Activated naive CD4-positive, alpha-beta T cell treated with anti-CD3 and anti-CD28 coated beads, Interleukin-2, amount 50 U/mL, for 24 hours (primary cell): ENCODE measurements around the gene ZNF746.

Source experiments
- H3K27ac Mint-ChIP-seq: one replicate; pipeline ENCODE4 v1.8.0; 2021; ENCODE audit warnings: mild to moderate bottlenecking, mixed read lengths
- H3K27me3 Mint-ChIP-seq: one replicate; pipeline ENCODE4 v1.8.0; 2021; ENCODE audit warnings: mixed read lengths
- H3K36me3 Mint-ChIP-seq: one replicate; pipeline ENCODE4 v1.8.0; 2021; ENCODE audit warnings: mixed read lengths
- H3K4me1 Mint-ChIP-seq: one replicate; pipeline ENCODE4 v1.8.0; 2021; ENCODE audit warnings: mixed read lengths
- H3K4me3 Mint-ChIP-seq: one replicate; pipeline ENCODE4 v1.8.0; 2021; ENCODE audit warnings: mild to moderate bottlenecking, mixed read lengths
- H3K9me3 Mint-ChIP-seq: one replicate; pipeline ENCODE4 v1.8.0; 2021; ENCODE audit warnings: mixed read lengths

The ZNF746 gene

DNA sequence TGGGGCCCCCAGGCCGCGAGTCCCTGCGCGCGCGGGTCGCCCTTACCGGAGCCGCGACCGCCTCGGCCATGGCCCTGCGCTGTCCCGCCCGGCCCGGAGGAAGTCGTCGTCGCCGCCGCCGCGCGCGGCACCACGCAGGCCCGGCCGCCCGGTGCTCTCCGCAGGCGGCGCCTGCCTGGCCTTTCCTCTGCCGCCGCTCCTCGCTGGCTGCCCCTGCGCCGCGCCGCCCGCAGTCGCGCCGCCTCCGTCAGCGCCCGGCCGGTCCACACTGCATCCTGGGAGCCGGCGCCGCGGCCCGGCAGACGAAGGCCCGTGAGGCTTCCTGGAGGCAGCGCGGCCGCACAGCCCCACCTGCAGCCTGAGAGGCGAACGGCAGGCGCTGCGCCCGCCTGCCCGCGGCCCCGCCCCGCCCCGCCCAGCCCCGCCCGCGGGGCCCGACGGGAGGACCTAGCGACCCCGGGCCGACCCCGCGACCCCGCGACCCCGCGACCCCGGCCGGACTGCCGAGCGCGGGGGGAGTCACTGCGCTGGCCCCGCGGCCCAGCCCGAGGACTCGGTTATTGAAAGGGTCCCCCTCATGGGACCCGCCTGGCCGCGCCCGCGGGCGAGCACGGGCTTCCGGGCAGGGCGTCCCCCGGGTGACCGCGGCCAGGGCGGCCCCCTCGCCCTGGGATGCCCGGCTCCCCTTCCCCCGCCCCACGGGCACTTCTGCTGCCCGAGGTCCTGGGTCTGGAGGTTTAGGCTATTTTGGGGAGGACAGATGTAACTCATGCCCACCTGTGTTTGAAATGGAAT is at the start of gene ZNF746:
Gene ZNF746, minus strand, starts transcription at position 343 of the 795 bp plus-strand sequence. Its CDS starts 273 bp downstream, at position 70.
- peak within 1 kb of the TSS; percentile 96 for H3K4me3 Mint-ChIP-seq
- no peaks in the 10 kb centered on the region for H3K27me3 Mint-ChIP-seq
- peak within 1 kb of the TSS; percentile 94 for H3K27ac Mint-ChIP-seq
- peaks cover under 1% of the 10 kb centered on the region for H3K36me3 Mint-ChIP-seq
- H3K4me1 Mint-ChIP-seq = peaks cover 37% of the 10 kb centered on the region
- H3K9me3 Mint-ChIP-seq = no peaks in the 10 kb centered on the region

DNA sequence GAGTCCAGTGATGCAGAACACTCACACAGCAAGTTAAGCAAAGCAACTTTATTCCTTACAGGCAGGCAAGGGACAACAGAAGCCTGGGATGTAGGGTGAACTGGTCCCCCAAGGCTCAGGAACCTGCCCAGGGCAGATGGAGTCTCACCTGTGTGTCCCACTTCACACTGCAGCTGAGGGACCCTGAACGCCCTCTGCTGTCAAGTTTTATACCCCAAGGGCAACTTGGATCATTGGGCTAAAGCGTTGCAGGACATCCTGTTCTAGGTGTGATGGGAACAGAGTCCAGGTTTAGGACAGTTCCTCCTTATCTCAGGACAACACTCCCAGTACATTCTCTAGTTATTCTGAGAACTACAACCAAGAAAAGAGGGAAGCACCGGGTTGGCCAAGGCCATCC is 49.5 kb upstream of the ZNF746 start:
- Mint-ChIP-seq H3K36me3 (peaks cover 28% of the 10 kb centered on the region), H3K27ac (no peak overlapping the region), H3K4me3 (no peak overlapping the region), H3K4me1 (peaks cover 4% of the 10 kb centered on the region), H3K27me3 (no peaks in the 10 kb centered on the region), H3K9me3 (no peaks in the 10 kb centered on the region)

DNA sequence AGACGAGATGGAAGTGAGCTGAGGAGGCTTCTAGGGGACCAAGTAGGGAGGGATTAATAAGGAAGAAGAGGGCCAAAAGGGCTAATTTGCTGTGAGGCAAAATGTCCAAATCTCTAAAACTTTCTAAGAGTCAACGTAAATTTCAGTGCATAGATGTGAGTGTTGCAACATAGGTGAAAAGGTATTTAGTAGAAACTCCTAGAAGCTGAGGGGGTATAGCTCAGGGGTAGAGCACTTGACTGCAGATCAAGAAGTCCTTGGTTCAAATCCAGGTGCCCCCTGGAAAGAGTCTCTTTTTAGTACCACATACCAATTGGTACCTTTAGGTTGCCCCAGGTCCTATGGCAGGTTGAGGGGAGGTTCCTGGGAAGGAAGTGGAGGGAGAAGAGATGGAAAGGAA is 48.7 kb upstream of the ZNF746 start:
- H3K27me3 Mint-ChIP-seq = no peaks in the 10 kb centered on the region
- H3K9me3 Mint-ChIP-seq = no peaks in the 10 kb centered on the region
- no peak overlapping the region for H3K4me3 Mint-ChIP-seq
- peaks cover 4% of the 10 kb centered on the region for H3K4me1 Mint-ChIP-seq
- H3K27ac Mint-ChIP-seq = no peak overlapping the region
- H3K36me3 Mint-ChIP-seq = peaks cover 24% of the 10 kb centered on the region

DNA sequence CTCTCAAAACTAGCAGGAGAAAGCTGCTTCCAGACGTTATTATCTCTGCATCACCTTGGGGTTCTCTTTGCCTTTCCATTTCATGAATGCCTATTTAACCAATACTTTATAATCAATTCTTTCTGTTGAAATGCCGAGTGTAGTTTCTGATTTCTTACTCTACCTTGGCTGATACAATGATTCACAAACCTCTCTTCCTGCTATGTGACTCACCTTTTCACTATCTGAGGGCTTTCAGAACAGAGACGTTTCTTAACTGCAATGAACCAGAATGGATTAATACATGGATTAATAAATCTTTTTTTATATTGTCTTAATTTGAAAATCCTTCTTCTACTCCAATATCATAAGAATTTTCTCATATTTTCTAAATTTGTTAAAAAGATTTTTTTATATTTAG is 46.4 kb upstream of the ZNF746 start:
- H3K27me3 Mint-ChIP-seq = no peaks in the 10 kb centered on the region
- peaks cover 4% of the 10 kb centered on the region for H3K4me1 Mint-ChIP-seq
- H3K36me3 Mint-ChIP-seq = peaks cover 19% of the 10 kb centered on the region
- no peak overlapping the region for H3K4me3 Mint-ChIP-seq
- H3K9me3 Mint-ChIP-seq = no peaks in the 10 kb centered on the region
- peak overlapping the region; percentile 10 for H3K27ac Mint-ChIP-seq

DNA sequence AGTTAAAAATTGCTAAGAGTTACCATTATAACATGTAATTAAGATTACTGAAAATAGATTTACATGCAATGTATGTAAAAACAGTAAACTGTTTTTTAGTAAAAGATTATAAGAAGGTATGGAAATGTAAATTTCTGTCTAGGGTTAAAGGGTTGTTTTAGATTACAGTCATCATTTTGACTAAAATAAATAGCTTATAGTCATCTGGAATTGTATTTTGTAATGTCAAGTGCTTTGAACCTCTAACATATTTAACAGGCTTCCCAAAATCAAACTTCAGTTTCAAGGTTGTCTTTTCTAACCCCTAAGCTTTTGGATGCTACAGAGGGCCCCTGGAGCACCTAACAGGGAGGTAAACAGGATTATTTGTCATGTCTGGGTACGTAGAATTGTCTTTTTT is 35.0 kb upstream of the ZNF746 start:
- Mint-ChIP-seq H3K36me3 (peaks cover 5% of the 10 kb centered on the region), H3K27me3 (no peaks in the 10 kb centered on the region), H3K4me1 (peaks cover 11% of the 10 kb centered on the region), H3K27ac (no peak overlapping the region), H3K4me3 (no peak overlapping the region), H3K9me3 (peaks cover 8% of the 10 kb centered on the region)

DNA sequence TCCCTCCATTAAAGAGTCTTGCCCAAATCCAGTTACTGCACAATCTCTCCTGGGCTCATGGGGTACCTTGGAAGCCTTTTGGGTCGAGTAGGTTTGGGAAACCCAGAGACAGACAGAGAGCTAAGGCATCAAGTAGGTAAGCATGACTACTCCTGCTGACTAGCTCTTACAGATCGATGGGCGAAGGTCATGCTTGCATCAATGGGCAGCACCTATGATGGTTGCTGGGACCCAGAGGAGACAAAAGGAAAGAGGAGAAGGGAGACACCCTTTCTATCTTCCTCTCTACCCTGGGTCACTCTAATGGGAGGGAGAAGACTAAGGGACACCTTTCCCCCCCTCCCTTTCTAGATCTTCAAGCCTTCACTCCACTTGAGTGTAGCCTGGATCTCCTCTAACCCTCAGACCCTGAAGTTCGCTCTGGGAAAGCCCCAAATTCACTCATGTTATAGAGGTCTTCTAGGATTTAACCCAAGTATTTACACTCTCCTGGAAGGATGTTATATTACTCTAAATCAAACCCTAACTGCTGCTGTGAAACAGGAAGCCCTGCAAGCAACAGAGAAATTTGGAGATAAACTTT is 31.6 kb upstream of the ZNF746 start:
- H3K4me3 Mint-ChIP-seq = no peak overlapping the region
- H3K27me3 Mint-ChIP-seq = peaks cover 3% of the 10 kb centered on the region
- H3K27ac Mint-ChIP-seq = no peak overlapping the region
- H3K36me3 Mint-ChIP-seq = peaks cover 7% of the 10 kb centered on the region
- peaks cover 14% of the 10 kb centered on the region for H3K9me3 Mint-ChIP-seq
- no peaks in the 10 kb centered on the region for H3K4me1 Mint-ChIP-seq

DNA sequence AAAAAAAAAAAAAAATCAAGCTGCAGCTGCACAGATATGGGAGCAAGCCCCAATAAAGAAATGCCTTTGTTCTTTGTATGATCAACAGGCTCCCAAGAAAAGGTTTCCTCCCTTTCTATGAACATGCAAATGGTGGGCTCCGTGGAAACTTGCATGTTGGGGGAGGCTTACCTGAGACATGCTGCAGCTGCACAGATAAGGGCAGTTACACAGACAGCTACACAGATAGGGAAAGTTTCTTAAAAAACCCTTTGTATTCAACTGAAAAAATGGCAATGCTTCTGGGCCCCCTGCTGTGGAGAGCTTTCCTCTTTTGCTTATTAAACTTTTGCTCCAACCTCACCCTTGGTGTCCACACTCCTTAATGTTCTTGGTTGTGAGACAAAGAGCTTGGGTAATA is 29.8 kb upstream of the ZNF746 start:
- H3K9me3 Mint-ChIP-seq = peaks cover 14% of the 10 kb centered on the region
- H3K27me3 Mint-ChIP-seq = peaks cover 3% of the 10 kb centered on the region
- peaks cover 9% of the 10 kb centered on the region for H3K36me3 Mint-ChIP-seq
- no peaks in the 10 kb centered on the region for H3K4me1 Mint-ChIP-seq
- H3K27ac Mint-ChIP-seq = no peak overlapping the region
- H3K4me3 Mint-ChIP-seq = no peak overlapping the region

DNA sequence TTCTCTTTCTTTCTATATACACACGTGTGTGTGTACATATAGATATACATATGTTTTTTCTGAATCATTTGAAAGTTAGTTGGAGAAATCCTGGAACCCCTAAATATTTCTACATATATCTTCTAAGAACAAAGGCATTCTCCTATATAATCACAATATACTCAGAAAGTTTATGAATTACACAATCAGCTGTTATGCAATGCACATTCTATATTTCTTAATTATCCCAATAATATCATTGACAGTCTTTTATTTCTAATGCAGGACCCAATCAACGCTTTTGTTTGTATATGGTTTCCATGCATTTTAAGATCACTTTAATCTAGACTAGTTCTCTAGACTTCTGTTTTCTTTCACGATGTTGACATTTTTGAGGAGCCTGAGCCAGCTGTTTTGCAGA is 27.7 kb upstream of the ZNF746 start:
- H3K27ac Mint-ChIP-seq = no peak overlapping the region
- no peak overlapping the region for H3K4me3 Mint-ChIP-seq
- peaks cover 3% of the 10 kb centered on the region for H3K27me3 Mint-ChIP-seq
- H3K4me1 Mint-ChIP-seq = no peaks in the 10 kb centered on the region
- peaks cover 14% of the 10 kb centered on the region for H3K9me3 Mint-ChIP-seq
- H3K36me3 Mint-ChIP-seq = peaks cover 9% of the 10 kb centered on the region

DNA sequence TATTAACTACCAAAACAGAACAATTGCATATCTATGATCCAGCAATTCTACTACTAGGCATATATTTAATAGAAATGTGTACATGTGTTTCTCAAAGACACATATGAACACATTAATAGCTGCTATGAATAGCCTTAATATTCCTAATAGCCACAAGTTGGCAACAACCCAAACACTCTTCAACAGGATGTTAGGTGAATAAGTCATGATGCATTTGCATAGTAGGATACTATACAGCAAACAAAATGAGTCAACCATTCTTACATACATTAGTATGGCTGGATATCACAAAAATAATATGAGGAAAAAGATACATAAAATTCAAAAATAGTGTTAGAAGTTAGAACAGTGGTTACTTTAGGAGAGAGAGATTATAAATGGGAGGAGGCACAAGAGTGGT is 26.8 kb upstream of the ZNF746 start:
- Mint-ChIP-seq H3K27ac (no peak overlapping the region), H3K4me3 (peak overlapping the region; percentile 54), H3K27me3 (peaks cover 3% of the 10 kb centered on the region), H3K36me3 (peaks cover 9% of the 10 kb centered on the region), H3K9me3 (peaks cover 14% of the 10 kb centered on the region), H3K4me1 (no peaks in the 10 kb centered on the region)

DNA sequence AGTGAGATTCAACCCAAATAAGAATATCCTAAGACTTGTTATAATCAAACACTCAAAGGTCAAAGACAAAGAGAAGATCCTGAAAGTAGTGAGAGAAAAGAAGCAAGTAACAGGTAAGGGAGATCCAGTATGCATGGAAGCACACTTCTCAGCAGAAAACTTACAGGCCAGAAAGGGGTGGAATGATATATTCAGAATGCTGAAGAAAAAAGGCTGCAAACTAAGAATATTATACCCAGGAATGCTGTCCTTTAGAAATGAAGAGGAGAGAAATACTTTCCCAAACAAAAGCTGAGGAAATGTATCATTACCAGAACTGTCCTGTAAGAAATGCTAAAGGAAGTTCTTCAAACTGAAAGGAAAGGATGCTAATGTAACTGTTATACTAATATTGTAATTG is 12.6 kb upstream of the ZNF746 start:
- Mint-ChIP-seq H3K27ac (no peak overlapping the region), H3K27me3 (no peaks in the 10 kb centered on the region), H3K4me1 (no peaks in the 10 kb centered on the region), H3K9me3 (peaks cover 25% of the 10 kb centered on the region), H3K4me3 (no peak overlapping the region), H3K36me3 (peaks cover 13% of the 10 kb centered on the region)

DNA sequence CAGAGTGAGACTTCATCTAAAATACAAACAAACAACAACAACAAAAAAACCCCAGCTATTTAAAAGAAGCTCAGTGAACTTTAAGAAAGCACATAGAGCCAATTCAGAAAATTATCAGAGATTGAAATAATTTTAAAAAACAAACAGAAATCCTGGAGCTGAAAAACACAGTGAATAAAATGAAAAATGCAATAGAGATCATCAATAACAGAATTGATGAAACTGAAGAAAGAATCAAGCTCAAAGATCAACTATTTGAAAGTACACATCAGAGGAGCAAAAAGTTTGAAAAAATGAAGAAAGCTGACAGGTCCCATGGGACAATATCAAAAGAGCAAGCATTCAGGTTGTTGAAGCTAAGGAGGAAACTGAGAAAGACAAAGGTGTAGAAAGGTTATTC is 12.2 kb upstream of the ZNF746 start:
- Mint-ChIP-seq H3K4me3 (no peak overlapping the region), H3K9me3 (peaks cover 30% of the 10 kb centered on the region), H3K4me1 (no peaks in the 10 kb centered on the region), H3K27ac (no peak overlapping the region), H3K36me3 (peaks cover 15% of the 10 kb centered on the region), H3K27me3 (peaks cover 2% of the 10 kb centered on the region)

DNA sequence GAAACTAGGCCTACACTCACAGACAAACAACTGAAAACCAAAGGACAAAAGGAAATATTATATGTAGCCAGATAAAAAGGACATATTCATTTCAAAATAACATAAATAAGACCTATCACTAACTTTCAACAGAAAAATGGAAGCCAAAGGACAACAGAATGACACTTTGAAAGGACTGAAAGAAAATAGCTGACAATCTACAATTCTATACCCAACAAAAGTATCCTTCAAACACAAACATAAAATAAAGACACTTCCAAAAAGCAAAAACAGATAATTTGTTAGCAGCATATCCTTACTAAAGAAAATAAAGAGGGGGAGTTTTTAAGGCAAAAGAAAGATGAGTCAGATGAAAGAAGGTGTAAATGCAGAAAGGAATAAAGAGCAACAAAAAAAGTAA is 7.9 kb upstream of the ZNF746 start:
- H3K9me3 Mint-ChIP-seq = peaks cover 11% of the 10 kb centered on the region
- H3K36me3 Mint-ChIP-seq = peaks cover 9% of the 10 kb centered on the region
- H3K27me3 Mint-ChIP-seq = peaks cover 2% of the 10 kb centered on the region
- H3K4me1 Mint-ChIP-seq = peaks cover under 1% of the 10 kb centered on the region
- H3K4me3 Mint-ChIP-seq = no peak overlapping the region
- no peak overlapping the region for H3K27ac Mint-ChIP-seq

DNA sequence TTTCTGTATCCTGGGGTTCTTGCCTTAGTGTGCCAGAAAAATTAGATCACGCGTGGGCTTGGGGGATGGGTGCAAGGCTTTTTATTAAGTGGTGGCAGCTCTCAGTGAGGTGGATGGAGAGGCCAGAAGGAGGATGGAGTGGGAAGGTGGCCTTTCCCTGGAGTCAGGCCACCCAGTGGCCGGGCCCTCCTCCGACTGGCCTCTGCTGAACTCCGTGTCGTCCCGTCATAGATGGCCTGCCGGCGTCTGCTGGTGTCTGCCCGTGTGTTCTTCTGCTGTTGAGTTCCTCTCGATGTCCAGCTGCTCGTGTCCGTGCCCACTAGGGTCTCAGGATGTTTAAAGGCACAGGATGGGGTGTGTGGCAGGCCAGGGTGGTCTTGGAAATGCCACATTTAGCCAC is 4.0 kb upstream of the ZNF746 start:
- Mint-ChIP-seq H3K36me3 (peaks cover 6% of the 10 kb centered on the region), H3K4me1 (peaks cover 16% of the 10 kb centered on the region), H3K27ac (no peak overlapping the region), H3K4me3 (no peak overlapping the region), H3K9me3 (peaks cover 11% of the 10 kb centered on the region), H3K27me3 (peaks cover 2% of the 10 kb centered on the region)

DNA sequence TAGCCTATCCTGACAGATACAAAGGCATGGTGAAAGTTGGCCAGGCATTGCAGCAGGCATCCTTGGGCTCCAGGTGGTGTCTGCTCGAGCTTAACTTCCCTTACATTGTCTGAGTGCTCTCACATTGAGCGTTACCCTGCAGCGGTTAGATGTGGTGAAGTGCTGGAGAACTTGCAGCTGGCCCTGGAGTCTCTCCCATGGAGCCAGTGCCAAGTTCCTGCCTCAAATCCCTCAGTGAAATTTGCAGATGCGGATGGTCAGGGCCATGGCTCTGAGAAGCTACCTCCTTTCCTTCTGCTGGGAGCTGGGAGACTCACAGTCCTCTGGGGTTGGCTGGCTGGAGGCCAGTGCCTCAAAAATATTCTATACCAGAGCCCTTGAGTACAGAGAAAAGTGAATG is 3.3 kb upstream of the ZNF746 start:
- H3K4me3 Mint-ChIP-seq = no peak overlapping the region

DNA sequence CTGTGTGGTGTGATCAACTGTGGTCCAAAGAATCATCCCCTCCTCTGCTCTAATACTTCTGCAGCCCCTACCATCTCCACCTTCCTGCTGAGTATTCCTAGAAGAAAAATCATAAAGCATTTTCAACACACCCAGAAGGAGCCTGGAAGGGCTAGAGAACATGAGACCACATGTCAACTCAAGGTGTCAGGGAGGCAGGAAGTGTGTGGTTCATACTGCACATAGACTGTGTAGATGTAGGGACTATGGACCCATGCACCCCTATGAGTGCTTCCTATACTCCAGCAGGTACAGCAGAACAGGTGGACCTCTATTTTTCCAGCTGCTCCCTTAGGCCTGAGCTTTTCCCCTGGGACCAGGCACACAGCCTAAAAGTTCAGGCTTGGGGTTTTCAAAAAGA is 2.6 kb upstream of the ZNF746 start:
- H3K4me3 Mint-ChIP-seq = peak overlapping the region; percentile 45
- H3K4me1 Mint-ChIP-seq = peaks cover 31% of the 10 kb centered on the region
- peaks cover 6% of the 10 kb centered on the region for H3K9me3 Mint-ChIP-seq
- no peak overlapping the region for H3K27ac Mint-ChIP-seq
- H3K27me3 Mint-ChIP-seq = peaks cover 2% of the 10 kb centered on the region
- H3K36me3 Mint-ChIP-seq = peaks cover 2% of the 10 kb centered on the region

More for the DNA sequence above, 3.3 kb upstream of the ZNF746 start:
- Mint-ChIP-seq H3K27ac (no peak overlapping the region), H3K27me3 (peaks cover 2% of the 10 kb centered on the region), H3K9me3 (peaks cover 11% of the 10 kb centered on the region), H3K36me3 (peaks cover 6% of the 10 kb centered on the region), H3K4me1 (peaks cover 24% of the 10 kb centered on the region)

DNA sequence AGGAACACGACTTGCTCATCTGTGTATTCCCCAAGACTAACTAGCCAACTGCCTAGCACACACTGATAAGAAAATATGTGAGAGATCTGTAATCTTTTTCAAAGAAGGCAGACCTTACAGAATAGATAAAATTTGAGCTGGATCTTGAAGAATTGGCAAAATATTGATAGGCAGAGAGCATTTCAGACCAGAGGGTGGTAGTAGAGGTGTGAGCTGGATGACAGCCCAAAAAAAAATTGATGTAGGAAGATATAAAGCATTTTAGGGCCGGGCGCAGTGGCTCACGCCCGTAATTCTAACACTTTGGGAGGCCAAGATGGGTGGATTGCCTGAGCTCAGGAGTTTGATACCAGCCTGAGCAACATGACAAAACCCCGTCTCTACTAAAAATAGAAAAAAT is 1.2 kb upstream of the ZNF746 start:
- Mint-ChIP-seq H3K9me3 (no peaks in the 10 kb centered on the region), H3K27ac (peak overlapping the region; percentile 68), H3K4me1 (peaks cover 37% of the 10 kb centered on the region), H3K4me3 (no peak overlapping the region), H3K27me3 (no peaks in the 10 kb centered on the region), H3K36me3 (no peaks in the 10 kb centered on the region)
